ENCODE data around the gene THOC2.

GRCh38 chrX:123561439-123562215 is 171.2 kb downstream of the THOC2 start:
- no peak for TF ChIP-seq TAF1 (IDR thresholded peaks at IDR 0.05; ENCODE audit: low read depth, low read length)
- no peak for TF ChIP-seq POLR2A (IDR thresholded peaks at IDR 0.05; ENCODE audit: low read depth, low read length)
